A673 (cell line): ENCODE results near the gene MSH2.

Experiments
- EZH2 ChIP-seq: fragments of 200-600 bp; sonication (generic); IDR thresholded peaks from 2 replicates; pipeline ENCODE4 v1.6.1; 2017; ENCODE audit warnings: borderline replicate concordance, low read depth, mild to moderate bottlenecking, mixed read lengths, antibody characterized with exemption, low read length; ENCODE audit not compliant: poor library complexity, severe bottlenecking
- TF ChIP-seq, protein P1 (sequence below): fragments of 300-800, 200-600 bp; sonication (generic); conservative IDR thresholded peaks from 2 replicates; pipeline ENCODE4 v1.5.1; 2017; ENCODE audit warnings: low read depth, mild to moderate bottlenecking, antibody characterized with exemption, low read length, moderate library complexity, mixed read lengths

DNA sequence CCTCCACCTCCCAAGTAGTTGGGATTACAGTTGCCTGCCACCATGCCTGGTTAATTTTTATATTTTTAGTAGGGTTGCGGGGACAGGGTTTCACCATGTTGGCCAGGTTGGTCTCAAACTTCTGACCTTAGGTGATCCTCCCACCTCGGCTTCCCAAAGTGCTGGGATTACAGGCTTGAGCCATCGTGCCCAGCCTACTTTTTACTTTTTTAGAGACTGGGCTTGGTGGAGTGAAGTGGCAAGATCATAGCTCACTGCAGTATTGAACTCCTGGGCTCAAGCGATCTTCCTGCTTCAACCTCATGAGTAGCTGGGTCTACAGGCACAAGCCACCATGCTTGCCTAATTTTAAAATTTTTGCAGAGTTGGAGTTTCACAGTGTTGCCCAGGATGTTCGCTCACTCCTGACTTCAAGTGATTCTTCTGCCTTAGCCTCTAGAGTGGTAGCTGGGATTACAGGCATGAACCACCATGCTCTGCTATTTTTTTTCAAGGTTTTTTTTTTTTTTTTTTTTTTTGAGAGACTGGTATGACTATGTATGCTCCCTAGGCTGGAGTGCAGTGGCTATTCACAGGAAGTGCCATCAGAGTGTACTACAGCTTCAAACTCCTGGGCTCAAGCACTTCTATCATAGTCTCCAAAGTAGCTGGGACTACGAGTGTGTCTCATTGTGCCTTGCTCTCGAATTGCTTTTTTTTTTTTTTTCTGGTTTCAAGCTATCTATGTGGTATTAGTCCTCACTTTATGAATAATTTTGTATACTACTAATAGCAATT lies 11.9 kb downstream of the MSH2 start:
- TF ChIP-seq, protein P1, sequence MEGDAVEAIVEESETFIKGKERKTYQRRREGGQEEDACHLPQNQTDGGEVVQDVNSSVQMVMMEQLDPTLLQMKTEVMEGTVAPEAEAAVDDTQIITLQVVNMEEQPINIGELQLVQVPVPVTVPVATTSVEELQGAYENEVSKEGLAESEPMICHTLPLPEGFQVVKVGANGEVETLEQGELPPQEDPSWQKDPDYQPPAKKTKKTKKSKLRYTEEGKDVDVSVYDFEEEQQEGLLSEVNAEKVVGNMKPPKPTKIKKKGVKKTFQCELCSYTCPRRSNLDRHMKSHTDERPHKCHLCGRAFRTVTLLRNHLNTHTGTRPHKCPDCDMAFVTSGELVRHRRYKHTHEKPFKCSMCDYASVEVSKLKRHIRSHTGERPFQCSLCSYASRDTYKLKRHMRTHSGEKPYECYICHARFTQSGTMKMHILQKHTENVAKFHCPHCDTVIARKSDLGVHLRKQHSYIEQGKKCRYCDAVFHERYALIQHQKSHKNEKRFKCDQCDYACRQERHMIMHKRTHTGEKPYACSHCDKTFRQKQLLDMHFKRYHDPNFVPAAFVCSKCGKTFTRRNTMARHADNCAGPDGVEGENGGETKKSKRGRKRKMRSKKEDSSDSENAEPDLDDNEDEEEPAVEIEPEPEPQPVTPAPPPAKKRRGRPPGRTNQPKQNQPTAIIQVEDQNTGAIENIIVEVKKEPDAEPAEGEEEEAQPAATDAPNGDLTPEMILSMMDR, result no peak
- TF ChIP-seq EZH2, result no peak
